GM23338 (cell line): ENCODE data around the gene NR1H3. TPM values are rescaled to one million over a fixed set of nuclear protein-coding genes. Genes with fewer than 3 reads are reported as not detected.

Experiments
- ATAC-seq: fragments of 200-7000 bp; cut with Tn5 transposase; 3 replicates; pipeline ENCODE4 v1.9.1; 2020
- DNase-seq: peaks from one replicate; pipeline ENCODE4 v3.0.0-alpha.2; 2015; ENCODE audit warnings: low spot score
- H2AFZ ChIP-seq: fragments of 200-600 bp; sonication (generic); 2 replicates; pipeline ENCODE4 v1.8.0; 2016; ENCODE audit warnings: antibody characterized with exemption, mild to moderate bottlenecking, moderate library complexity
- H3F3A ChIP-seq: fragments of 200-600 bp; sonication (generic); replicated peaks from 2 replicates; pipeline ENCODE4 v1.8.0; 2017; ENCODE audit warnings: antibody characterized with exemption, mixed run types, low read depth
- H3K27ac ChIP-seq: fragments of 200-600 bp; sonication (generic); 2 replicates; pipeline ENCODE4 v1.6.1; 2016; ENCODE audit warnings: low read depth
- H3K27me3 ChIP-seq: fragments of 200-600 bp; sonication (generic); 2 replicates; pipeline ENCODE4 v1.8.0; 2016; ENCODE audit warnings: mild to moderate bottlenecking, mixed run types, moderate library complexity; ENCODE audit not compliant: insufficient read depth
- H3K36me3 ChIP-seq: fragments of 200-600 bp; sonication (generic); 2 replicates; pipeline ENCODE4 v1.8.0; 2016; ENCODE audit warnings: mild to moderate bottlenecking; ENCODE audit not compliant: insufficient read depth
- H3K4me1 ChIP-seq: fragments of 200-600 bp; sonication (generic); 2 replicates; pipeline ENCODE4 v1.8.0; 2016; ENCODE audit warnings: mild to moderate bottlenecking, moderate library complexity; ENCODE audit not compliant: insufficient read depth
- H3K4me2 ChIP-seq: fragments of 200-600 bp; sonication (generic); 2 replicates; pipeline ENCODE4 v1.7.1; 2017; ENCODE audit warnings: mixed run types
- H3K4me3 ChIP-seq: fragments of 200-600 bp; sonication (generic); 2 replicates; pipeline ENCODE4 v1.6.1; 2016; ENCODE audit warnings: mixed run types
- H3K79me2 ChIP-seq: fragments of 200-600 bp; sonication (generic); replicated peaks from 2 replicates; pipeline ENCODE4 v1.8.0; 2017; ENCODE audit warnings: mild to moderate bottlenecking; ENCODE audit not compliant: insufficient read depth
- H3K9me2 ChIP-seq: fragments of 200-600 bp; sonication (generic); 2 replicates; pipeline ENCODE4 v1.8.0; 2017; ENCODE audit not compliant: insufficient read depth
- H4K20me1 ChIP-seq: fragments of 200-600 bp; sonication (generic); replicated peaks from 2 replicates; pipeline ENCODE4 v1.8.0; 2017; ENCODE audit warnings: mild to moderate bottlenecking; ENCODE audit not compliant: insufficient read depth
- H3K27ac Mint-ChIP-seq: 2 replicates; pipeline ENCODE4 v1.8.0; 2020; ENCODE audit warnings: inconsistent platforms, mild to moderate bottlenecking, moderate library complexity, mixed read lengths
- H3K27me3 Mint-ChIP-seq: 3 replicates; pipeline ENCODE4 v1.8.0; 2022; ENCODE audit warnings: low read depth, mild to moderate bottlenecking, moderate library complexity, mixed read lengths, inconsistent platforms; ENCODE audit not compliant: insufficient read depth, poor library complexity
- H3K36me3 Mint-ChIP-seq: 3 replicates; pipeline ENCODE4 v1.8.0; 2021; ENCODE audit warnings: low read depth, mild to moderate bottlenecking, inconsistent platforms, moderate library complexity, mixed read lengths
- H3K4me1 Mint-ChIP-seq: 3 replicates; pipeline ENCODE4 v1.8.0; 2020; ENCODE audit warnings: mild to moderate bottlenecking, inconsistent platforms, mixed read lengths
- H3K4me3 Mint-ChIP-seq: 3 replicates; pipeline ENCODE4 v1.8.0; 2021; ENCODE audit warnings: moderate library complexity, mild to moderate bottlenecking, inconsistent platforms, mixed read lengths
- H3K9me3 Mint-ChIP-seq: 3 replicates; pipeline ENCODE4 v1.8.0; 2020; ENCODE audit warnings: moderate library complexity, mild to moderate bottlenecking, inconsistent platforms, mixed read lengths
- CREB1 ChIP-seq: fragments of 250-450 bp; sonication (Bioruptor Pico); IDR thresholded peaks from 2 replicates; pipeline ENCODE4 v1.5.0; 2020; ENCODE audit warnings: low read depth, mild to moderate bottlenecking, moderate library complexity
- CTCF ChIP-seq, 2 experiments: fragments of 200-600 bp in 1 of 2; sonication (generic) in 1 of 2; conservative IDR thresholded peaks; 2 replicates each; pipeline versions ENCODE4 v1.5.1 to v1.6.1; 2016 to 2017; ENCODE audit warnings: antibody characterized with exemption in 2 of 2, low read depth in 2 of 2, mild to moderate bottlenecking in 2 of 2, moderate library complexity in 1 of 2
- ETS1 ChIP-seq: IDR thresholded peaks from 2 replicates; pipeline ENCODE4 v1.6.1; 2016; ENCODE audit warnings: antibody characterized with exemption
- EZH2 ChIP-seq: fragments of 200-600 bp; sonication (generic); IDR thresholded peaks from one replicate; pipeline ENCODE4 v1.8.0; 2017; ENCODE audit warnings: antibody characterized with exemption, mild to moderate bottlenecking, low read depth; ENCODE audit not compliant: unreplicated experiment
- EZH2phosphoT487 ChIP-seq: fragments of 200-600 bp; sonication (generic); IDR thresholded peaks from one replicate; pipeline ENCODE4 v1.8.1; 2018; ENCODE audit warnings: antibody characterized with exemption; ENCODE audit not compliant: unreplicated experiment
- JUNB ChIP-seq: IDR thresholded peaks from one replicate; pipeline ENCODE4 v1.6.1; 2016; ENCODE audit warnings: antibody characterized with exemption; ENCODE audit not compliant: unreplicated experiment
- NANOG ChIP-seq: IDR thresholded peaks from 2 replicates; pipeline ENCODE4 v1.6.1; 2016; ENCODE audit warnings: antibody characterized with exemption, borderline replicate concordance
- POLR2AphosphoS5 ChIP-seq: IDR thresholded peaks from 2 replicates; pipeline ENCODE4 v1.6.1; 2016; ENCODE audit warnings: antibody characterized with exemption, low read depth
- STAT1 ChIP-seq: IDR thresholded peaks from one replicate; pipeline ENCODE4 v1.6.1; 2016; ENCODE audit warnings: antibody characterized with exemption; ENCODE audit not compliant: unreplicated experiment
- ZNF114 ChIP-seq: fragments of 250-450 bp; sonication (Bioruptor Pico); IDR thresholded peaks from 2 replicates; pipeline ENCODE4 v1.5.0; 2020; ENCODE audit warnings: mild to moderate bottlenecking, moderate library complexity
- ZNF331 ChIP-seq: fragments of 250-450 bp; sonication (Bioruptor Pico); IDR thresholded peaks from 2 replicates; pipeline ENCODE4 v1.5.0; 2020; ENCODE audit warnings: low read depth, mild to moderate bottlenecking, moderate library complexity
- polyA plus RNA-seq: library from polyadenylated mRNA; unstranded; fragments of >200 nt; fragmentation: Nextera tagmentation; extraction: Ambion mirVana; gene quantifications from 2 replicates; pipeline ENCODE4 v1.2.1, GENCODE V29; 2016
- total RNA-seq: library from RNA; depleted of rRNA; stranded (reverse); fragments of >200 nt; shearing (Covaris generic); gene quantifications from 2 replicates; pipeline ENCODE4 v1.2.3, GENCODE V29; 2014
- TF ChIP-seq, protein P1 (sequence below): IDR thresholded peaks from one replicate; pipeline ENCODE4 v1.6.1; 2018; ENCODE audit warnings: antibody characterized with exemption; ENCODE audit not compliant: unreplicated experiment
- TF ChIP-seq, protein P2 (sequence below): fragments of 250-450 bp; sonication (Bioruptor Pico); IDR thresholded peaks from 2 replicates; pipeline ENCODE4 v1.5.0; 2020; ENCODE audit warnings: mild to moderate bottlenecking, moderate library complexity

The NR1H3 gene
- total and polyA plus RNA-seq, 2 experiments from 2014 or later, result 16.5 to 23.7 TPM

- H3K36me3 Mint-ChIP-seq, result peaks cover 7% of the 10 kb centered on the region
- H3K4me1 Mint-ChIP-seq, result peaks cover 18% of the 10 kb centered on the region
- H3K27me3 Mint-ChIP-seq, result peaks cover 3% of the 10 kb centered on the region
- H2AFZ ChIP-seq, result no peak overlapping the region
- no peaks in the 10 kb centered on the region for H4K20me1 ChIP-seq
- TF ChIP-seq EZH2 (no peak), POLR2AphosphoS5 (no peak), NANOG (no peak), ZNF331 (CRISPR knock-in tag) (no peak), EZH2phosphoT487 (no peak), CTCF (conservative IDR thresholded peaks at IDR 0.05; ENCODE audit: low read depth in 2 of 2) (no peak), ETS1 (no peak), CREB1 (CRISPR knock-in tag) (no peak), ZNF114 (no peak), STAT1 (no peak), JUNB (no peak)
- TF ChIP-seq, protein P1, sequence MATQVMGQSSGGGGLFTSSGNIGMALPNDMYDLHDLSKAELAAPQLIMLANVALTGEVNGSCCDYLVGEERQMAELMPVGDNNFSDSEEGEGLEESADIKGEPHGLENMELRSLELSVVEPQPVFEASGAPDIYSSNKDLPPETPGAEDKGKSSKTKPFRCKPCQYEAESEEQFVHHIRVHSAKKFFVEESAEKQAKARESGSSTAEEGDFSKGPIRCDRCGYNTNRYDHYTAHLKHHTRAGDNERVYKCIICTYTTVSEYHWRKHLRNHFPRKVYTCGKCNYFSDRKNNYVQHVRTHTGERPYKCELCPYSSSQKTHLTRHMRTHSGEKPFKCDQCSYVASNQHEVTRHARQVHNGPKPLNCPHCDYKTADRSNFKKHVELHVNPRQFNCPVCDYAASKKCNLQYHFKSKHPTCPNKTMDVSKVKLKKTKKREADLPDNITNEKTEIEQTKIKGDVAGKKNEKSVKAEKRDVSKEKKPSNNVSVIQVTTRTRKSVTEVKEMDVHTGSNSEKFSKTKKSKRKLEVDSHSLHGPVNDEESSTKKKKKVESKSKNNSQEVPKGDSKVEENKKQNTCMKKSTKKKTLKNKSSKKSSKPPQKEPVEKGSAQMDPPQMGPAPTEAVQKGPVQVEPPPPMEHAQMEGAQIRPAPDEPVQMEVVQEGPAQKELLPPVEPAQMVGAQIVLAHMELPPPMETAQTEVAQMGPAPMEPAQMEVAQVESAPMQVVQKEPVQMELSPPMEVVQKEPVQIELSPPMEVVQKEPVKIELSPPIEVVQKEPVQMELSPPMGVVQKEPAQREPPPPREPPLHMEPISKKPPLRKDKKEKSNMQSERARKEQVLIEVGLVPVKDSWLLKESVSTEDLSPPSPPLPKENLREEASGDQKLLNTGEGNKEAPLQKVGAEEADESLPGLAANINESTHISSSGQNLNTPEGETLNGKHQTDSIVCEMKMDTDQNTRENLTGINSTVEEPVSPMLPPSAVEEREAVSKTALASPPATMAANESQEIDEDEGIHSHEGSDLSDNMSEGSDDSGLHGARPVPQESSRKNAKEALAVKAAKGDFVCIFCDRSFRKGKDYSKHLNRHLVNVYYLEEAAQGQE, result no peak
- TF ChIP-seq, protein P2, sequence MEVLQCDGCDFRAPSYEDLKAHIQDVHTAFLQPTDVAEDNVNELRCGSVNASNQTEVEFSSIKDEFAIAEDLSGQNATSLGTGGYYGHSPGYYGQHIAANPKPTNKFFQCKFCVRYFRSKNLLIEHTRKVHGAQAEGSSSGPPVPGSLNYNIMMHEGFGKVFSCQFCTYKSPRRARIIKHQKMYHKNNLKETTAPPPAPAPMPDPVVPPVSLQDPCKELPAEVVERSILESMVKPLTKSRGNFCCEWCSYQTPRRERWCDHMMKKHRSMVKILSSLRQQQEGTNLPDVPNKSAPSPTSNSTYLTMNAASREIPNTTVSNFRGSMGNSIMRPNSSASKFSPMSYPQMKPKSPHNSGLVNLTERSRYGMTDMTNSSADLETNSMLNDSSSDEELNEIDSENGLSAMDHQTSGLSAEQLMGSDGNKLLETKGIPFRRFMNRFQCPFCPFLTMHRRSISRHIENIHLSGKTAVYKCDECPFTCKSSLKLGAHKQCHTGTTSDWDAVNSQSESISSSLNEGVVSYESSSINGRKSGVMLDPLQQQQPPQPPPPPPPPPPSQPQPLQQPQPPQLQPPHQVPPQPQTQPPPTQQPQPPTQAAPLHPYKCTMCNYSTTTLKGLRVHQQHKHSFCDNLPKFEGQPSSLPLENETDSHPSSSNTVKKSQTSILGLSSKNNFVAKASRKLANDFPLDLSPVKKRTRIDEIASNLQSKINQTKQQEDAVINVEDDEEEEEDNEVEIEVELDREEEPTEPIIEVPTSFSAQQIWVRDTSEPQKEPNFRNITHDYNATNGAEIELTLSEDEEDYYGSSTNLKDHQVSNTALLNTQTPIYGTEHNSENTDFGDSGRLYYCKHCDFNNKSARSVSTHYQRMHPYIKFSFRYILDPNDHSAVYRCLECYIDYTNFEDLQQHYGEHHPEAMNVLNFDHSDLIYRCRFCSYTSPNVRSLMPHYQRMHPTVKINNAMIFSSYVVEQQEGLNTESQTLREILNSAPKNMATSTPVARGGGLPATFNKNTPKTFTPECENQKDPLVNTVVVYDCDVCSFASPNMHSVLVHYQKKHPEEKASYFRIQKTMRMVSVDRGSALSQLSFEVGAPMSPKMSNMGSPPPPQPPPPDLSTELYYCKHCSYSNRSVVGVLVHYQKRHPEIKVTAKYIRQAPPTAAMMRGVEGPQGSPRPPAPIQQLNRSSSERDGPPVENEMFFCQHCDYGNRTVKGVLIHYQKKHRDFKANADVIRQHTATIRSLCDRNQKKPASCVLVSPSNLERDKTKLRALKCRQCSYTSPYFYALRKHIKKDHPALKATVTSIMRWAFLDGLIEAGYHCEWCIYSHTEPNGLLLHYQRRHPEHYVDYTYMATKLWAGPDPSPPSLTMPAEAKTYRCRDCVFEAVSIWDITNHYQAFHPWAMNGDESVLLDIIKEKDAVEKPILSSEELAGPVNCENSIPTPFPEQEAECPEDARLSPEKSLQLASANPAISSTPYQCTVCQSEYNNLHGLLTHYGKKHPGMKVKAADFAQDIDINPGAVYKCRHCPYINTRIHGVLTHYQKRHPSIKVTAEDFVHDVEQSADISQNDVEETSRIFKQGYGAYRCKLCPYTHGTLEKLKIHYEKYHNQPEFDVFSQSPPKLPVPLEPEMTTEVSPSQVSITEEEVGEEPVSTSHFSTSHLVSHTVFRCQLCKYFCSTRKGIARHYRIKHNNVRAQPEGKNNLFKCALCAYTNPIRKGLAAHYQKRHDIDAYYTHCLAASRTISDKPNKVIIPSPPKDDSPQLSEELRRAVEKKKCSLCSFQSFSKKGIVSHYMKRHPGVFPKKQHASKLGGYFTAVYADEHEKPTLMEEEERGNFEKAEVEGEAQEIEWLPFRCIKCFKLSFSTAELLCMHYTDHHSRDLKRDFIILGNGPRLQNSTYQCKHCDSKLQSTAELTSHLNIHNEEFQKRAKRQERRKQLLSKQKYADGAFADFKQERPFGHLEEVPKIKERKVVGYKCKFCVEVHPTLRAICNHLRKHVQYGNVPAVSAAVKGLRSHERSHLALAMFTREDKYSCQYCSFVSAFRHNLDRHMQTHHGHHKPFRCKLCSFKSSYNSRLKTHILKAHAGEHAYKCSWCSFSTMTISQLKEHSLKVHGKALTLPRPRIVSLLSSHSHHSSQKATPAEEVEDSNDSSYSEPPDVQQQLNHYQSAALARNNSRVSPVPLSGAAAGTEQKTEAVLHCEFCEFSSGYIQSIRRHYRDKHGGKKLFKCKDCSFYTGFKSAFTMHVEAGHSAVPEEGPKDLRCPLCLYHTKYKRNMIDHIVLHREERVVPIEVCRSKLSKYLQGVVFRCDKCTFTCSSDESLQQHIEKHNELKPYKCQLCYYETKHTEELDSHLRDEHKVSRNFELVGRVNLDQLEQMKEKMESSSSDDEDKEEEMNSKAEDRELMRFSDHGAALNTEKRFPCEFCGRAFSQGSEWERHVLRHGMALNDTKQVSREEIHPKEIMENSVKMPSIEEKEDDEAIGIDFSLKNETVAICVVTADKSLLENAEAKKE, result no peak
- H3K27me3 ChIP-seq, result no peaks in the 10 kb centered on the region
- no peak overlapping the region for H3K4me2 ChIP-seq
- H3K4me3 ChIP-seq, result no peak overlapping the region
- peaks cover 24% of the 10 kb centered on the region for H3K79me2 ChIP-seq
- H3K4me1 ChIP-seq, result peaks cover 17% of the 10 kb centered on the region
- H3K9me2 ChIP-seq, result no peaks in the 10 kb centered on the region
- no peaks in the 10 kb centered on the region; the same call in 1 of the 2 replicates for H3K36me3 ChIP-seq
- no peaks in the 10 kb centered on the region for H3K9me3 Mint-ChIP-seq
- no peak for DNase-seq
- no peak overlapping the region for H3K27ac ChIP-seq
- ATAC-seq, result no peak
- peaks cover 15% of the 10 kb centered on the region; the same call in 1 of the 2 replicates for H3F3A ChIP-seq
- H3K27ac Mint-ChIP-seq, result no peak overlapping the region
- H3K4me3 Mint-ChIP-seq, result no peak overlapping the region
Observed at GRCh38 chr11:47212938-47213337, 44.9 kb upstream of the NR1H3 start.
